Measurements from ENCODE around the gene MORN4.

The MORN4 gene

GRCh38 chr10:97573672-97574071, 59.6 kb downstream of the MORN4 start:
- no peak for DNase-seq (ENCODE audit: low read depth in 2 of 2)

GRCh38 chr10:97573021-97573420, 60.3 kb downstream of the MORN4 start:
- DNase-seq (ENCODE audit: low read depth in 2 of 2), result no peak

- DNase-seq (ENCODE audit: low read depth in 2 of 2), result peak; percentile 25 to 45
These were observed 60.9 kb downstream of the MORN4 start, which contains the start of gene ANKRD2 for GRCh38 chr10:97572214-97572989. Gene ANKRD2 (plus strand): TSS chr10:97572779. CDS start chr10:97572789, 10 bp downstream.

GRCh38 chr10:97571622-97572021, 61.7 kb downstream of the MORN4 start:
- no peak for DNase-seq (ENCODE audit: low read depth in 2 of 2)

GRCh38 chr10:97570789-97571471, 62.4 kb downstream of the MORN4 start:
- DNase-seq (ENCODE audit: low read depth in 2 of 2), result no peak

GRCh38 chr10:97570146-97570788, 63.0 kb downstream of the MORN4 start:
- DNase-seq (ENCODE audit: low read depth in 2 of 2), result no peak

- no peak for DNase-seq (ENCODE audit: low read depth in 2 of 2)
These were observed 65.4 kb downstream of the MORN4 start for GRCh38 chr10:97567891-97568290.

- DNase-seq (ENCODE audit: low read depth in 2 of 2), result no peak
These were observed 66.8 kb downstream of the MORN4 start for GRCh38 chr10:97566336-97566996.

GRCh38 chr10:97564776-97565175, 68.5 kb downstream of the MORN4 start:
- no peak for DNase-seq (ENCODE audit: low read depth in 2 of 2)

Data from stimulated activated CD8-positive, alpha-beta memory T cell treated with anti-CD3 and anti-CD28 coated beads, Interleukin-2, amount 100 ng/mL, for 48 hours (primary cell).